ENCODE results near the gene ABR. TPM values are rescaled to one million over a fixed set of nuclear protein-coding genes. Genes with fewer than 3 reads are reported as not detected.

The ABR gene
- total and polyA plus RNA-seq, 2 of the 8 experiments (the other 6 are each of a cell fraction or from before 2014, with no cell fraction given), result 44.8 to 47.2 TPM

DNA sequence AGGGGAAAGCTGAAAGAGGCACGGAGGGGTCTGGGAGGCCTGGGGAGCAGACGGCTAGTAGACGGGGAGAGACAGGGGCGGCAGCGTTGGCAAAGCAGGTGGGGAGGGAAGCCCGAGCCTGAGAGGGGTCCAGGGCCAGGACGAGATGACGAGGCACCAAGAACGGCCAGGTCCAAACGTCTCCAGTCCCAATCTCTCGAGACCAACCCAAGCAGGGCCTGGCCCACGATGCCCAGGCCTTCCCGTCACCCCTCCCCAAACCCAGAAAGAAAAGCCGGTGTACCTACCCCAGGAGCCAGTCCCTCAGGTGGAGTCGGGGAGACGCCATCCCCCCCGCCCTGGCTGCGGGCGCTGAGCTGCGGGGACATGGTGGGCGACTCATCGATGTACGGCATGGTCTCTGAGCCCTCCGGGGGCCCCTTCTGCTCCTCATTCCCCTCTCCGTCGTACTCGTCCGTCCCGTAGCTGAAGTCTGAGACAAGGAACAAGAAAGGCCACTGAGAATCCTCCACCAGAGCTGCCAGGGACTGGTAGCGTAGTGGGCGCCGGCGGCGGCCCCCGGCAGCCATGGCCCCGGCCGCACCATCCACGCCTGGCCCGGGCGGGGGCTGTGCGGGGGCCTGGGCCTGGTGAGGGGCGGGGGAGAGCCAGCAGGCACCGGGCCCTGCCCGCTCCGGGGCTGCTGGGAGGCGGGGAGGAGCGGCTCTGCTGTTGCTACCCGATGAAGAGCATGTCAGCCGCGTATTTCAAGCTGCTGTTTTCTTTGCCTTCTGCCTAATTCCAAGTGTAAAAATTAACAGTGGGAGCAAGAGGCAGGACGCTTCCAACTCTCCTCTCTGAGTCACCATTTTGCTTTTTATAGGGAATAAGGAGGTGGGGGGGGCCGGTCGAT, 54.6 kb downstream of the ABR start (continued):
- no peak for TF ChIP-seq SP2 (IDR thresholded peaks at IDR 0.05; ENCODE audit: low read length)
- TF ChIP-seq POU5F1 (IDR thresholded peaks at IDR 0.05; ENCODE audit: low read depth, low read length), result no peak
- TF ChIP-seq JUND (IDR thresholded peaks at IDR 0.05; ENCODE audit: low read length), result no peak
- TF ChIP-seq, protein P1, sequence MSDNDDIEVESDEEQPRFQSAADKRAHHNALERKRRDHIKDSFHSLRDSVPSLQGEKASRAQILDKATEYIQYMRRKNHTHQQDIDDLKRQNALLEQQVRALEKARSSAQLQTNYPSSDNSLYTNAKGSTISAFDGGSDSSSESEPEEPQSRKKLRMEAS (IDR thresholded peaks at IDR 0.05), result no peak
- TF ChIP-seq EGR1 (IDR thresholded peaks at IDR 0.05; ENCODE audit: borderline replicate concordance, low read depth, low read length), result no peak
- TF ChIP-seq SRF (IDR thresholded peaks at IDR 0.05; ENCODE audit: low read depth, low read length), result no peak
- TF ChIP-seq CHD1 (IDR thresholded peaks at IDR 0.05; ENCODE audit: low read depth, low read length), result no peak
- no peak for TF ChIP-seq POLR2A (IDR thresholded peaks at IDR 0.05; ENCODE audit: control extremely low read depth in 1 of 2, low read depth in 2 of 2, low read length in 2 of 2)
- no peak for TF ChIP-seq TBP (IDR thresholded peaks at IDR 0.05; ENCODE audit: low read depth, low read length)
- no peak for TF ChIP-seq FOSL1 (IDR thresholded peaks at IDR 0.05; ENCODE audit: insufficient read depth, low read depth, low read length)
